SK-N-SH treated with all-trans-retinoic acid at 6 μM for 48 hours (cell line): Measurements from ENCODE around the gene SLC25A25.

Experiments
- ARNTL ChIP-seq: fragments of 450-650 bp; formaldehyde crosslinking; IDR thresholded peaks from 2 replicates; pipeline ENCODE4 v1.5.0; 2020; ENCODE audit warnings: low read depth, mild to moderate bottlenecking, moderate library complexity, borderline replicate concordance
- CREB5 ChIP-seq: fragments of 250-450 bp; sonication (Bioruptor Pico); IDR thresholded peaks from 2 replicates; pipeline ENCODE4 v1.5.1; 2020; ENCODE audit warnings: low read depth, mild to moderate bottlenecking, moderate library complexity
- ESRRG ChIP-seq: fragments of 250-450 bp; sonication (Bioruptor Pico); IDR thresholded peaks from 2 replicates; pipeline ENCODE4 v1.6.1; 2021; ENCODE audit warnings: mild to moderate bottlenecking
- GLIS3 ChIP-seq: fragments of 250-450 bp; sonication (Bioruptor Pico); IDR thresholded peaks from 2 replicates; pipeline ENCODE4 v1.5.0; 2020; ENCODE audit warnings: mild to moderate bottlenecking, moderate library complexity
- RARB ChIP-seq: fragments of 250-450 bp; sonication (Bioruptor Pico); IDR thresholded peaks from 2 replicates; pipeline ENCODE4 v1.8.0; 2021; ENCODE audit warnings: mild to moderate bottlenecking, moderate library complexity
- TOX ChIP-seq: fragments of 250-450 bp; sonication (Bioruptor Pico); IDR thresholded peaks from 2 replicates; pipeline ENCODE4 v1.8.0; 2021; ENCODE audit warnings: mild to moderate bottlenecking, moderate library complexity, borderline replicate concordance
- ZC3H10 ChIP-seq: fragments of 250-450 bp; sonication (Bioruptor Pico); IDR thresholded peaks from 2 replicates; pipeline ENCODE4 v1.5.1; 2021; ENCODE audit warnings: mild to moderate bottlenecking, moderate library complexity
- ZFP3 ChIP-seq: fragments of 250-450 bp; sonication (Bioruptor Pico); IDR thresholded peaks from 2 replicates; pipeline ENCODE4 v1.5.0; 2020; ENCODE audit warnings: mild to moderate bottlenecking, moderate library complexity
- ZFP30 ChIP-seq: fragments of 450-650 bp; formaldehyde crosslinking; IDR thresholded peaks from 2 replicates; pipeline ENCODE4 v1.5.0; 2022; ENCODE audit warnings: mild to moderate bottlenecking, moderate library complexity
- ZNF565 ChIP-seq: fragments of 450-650 bp; formaldehyde crosslinking; conservative IDR thresholded peaks from 2 replicates; pipeline ENCODE4 v1.5.0; 2020; ENCODE audit warnings: low read depth, mild to moderate bottlenecking, moderate library complexity
- ZNF70 ChIP-seq: fragments of 450-650 bp; formaldehyde crosslinking; IDR thresholded peaks from 2 replicates; pipeline ENCODE4 v1.5.0; 2020; ENCODE audit warnings: mild to moderate bottlenecking, moderate library complexity
- ZNF8 ChIP-seq: fragments of 450-650 bp; formaldehyde crosslinking; IDR thresholded peaks from 2 replicates; pipeline ENCODE4 v1.5.0; 2020; ENCODE audit warnings: mild to moderate bottlenecking, moderate library complexity
- TF ChIP-seq, protein P1 (sequence below): fragments of 250-450 bp; sonication (Bioruptor Pico); IDR thresholded peaks from 2 replicates; pipeline ENCODE4 v1.8.0; 2020; ENCODE audit warnings: mild to moderate bottlenecking, moderate library complexity, borderline replicate concordance

DNA sequence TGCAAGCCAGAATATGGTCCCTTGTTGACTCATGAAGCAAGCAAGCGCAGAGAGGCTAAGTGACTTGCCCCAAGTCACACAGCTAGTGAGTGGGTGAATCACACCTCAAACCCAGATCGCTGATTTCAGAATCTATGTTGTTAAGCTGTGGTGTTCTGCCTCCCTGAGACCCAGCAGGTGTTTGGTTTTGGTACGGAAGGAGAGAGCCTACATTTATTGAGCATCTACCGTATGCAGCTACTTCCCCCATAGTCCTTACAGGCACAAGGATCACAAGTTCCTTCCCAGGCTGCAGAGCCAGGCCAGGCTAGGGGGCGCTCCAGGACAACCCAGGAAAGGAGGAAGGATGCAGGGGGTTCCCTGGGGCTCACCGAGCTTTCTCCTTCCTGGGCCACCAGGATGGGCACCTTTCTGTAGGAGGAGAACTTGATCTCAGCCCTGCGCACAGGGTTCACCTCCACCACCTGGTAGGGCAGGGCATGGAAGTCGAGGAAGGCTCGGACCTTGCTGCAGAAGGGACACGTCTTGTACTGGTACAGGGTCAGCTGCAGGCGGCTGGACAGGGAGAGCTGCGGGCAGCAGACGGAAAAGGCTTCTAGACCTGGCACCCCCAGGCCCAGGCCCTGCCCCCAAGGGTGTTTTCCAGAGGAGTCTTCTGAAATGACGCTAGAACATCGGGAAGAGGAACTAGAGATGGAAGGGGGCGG lies 57.0 kb downstream of the SLC25A25 start:
- TF ChIP-seq TOX (CRISPR knock-in tag): no peak
- no peak for TF ChIP-seq ZNF8 (CRISPR knock-in tag)
- no peak for TF ChIP-seq ZFP30 (CRISPR knock-in tag)
- TF ChIP-seq CREB5: no peak
- no peak for TF ChIP-seq ZNF70
- TF ChIP-seq, protein P1, sequence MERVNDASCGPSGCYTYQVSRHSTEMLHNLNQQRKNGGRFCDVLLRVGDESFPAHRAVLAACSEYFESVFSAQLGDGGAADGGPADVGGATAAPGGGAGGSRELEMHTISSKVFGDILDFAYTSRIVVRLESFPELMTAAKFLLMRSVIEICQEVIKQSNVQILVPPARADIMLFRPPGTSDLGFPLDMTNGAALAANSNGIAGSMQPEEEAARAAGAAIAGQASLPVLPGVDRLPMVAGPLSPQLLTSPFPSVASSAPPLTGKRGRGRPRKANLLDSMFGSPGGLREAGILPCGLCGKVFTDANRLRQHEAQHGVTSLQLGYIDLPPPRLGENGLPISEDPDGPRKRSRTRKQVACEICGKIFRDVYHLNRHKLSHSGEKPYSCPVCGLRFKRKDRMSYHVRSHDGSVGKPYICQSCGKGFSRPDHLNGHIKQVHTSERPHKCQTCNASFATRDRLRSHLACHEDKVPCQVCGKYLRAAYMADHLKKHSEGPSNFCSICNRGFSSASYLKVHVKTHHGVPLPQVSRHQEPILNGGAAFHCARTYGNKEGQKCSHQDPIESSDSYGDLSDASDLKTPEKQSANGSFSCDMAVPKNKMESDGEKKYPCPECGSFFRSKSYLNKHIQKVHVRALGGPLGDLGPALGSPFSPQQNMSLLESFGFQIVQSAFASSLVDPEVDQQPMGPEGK (CRISPR knock-in tag): no peak
- no peak for TF ChIP-seq GLIS3 (CRISPR knock-in tag)
- no peak for TF ChIP-seq RARB (CRISPR knock-in tag)
- no peak for TF ChIP-seq ZNF565
- no peak for TF ChIP-seq ZFP3 (CRISPR knock-in tag)
- no peak for TF ChIP-seq ZC3H10 (CRISPR knock-in tag)
- TF ChIP-seq ESRRG (CRISPR knock-in tag): no peak
- no peak for TF ChIP-seq ARNTL (CRISPR knock-in tag)
